Omental fat pad (tissue), 4 donors: ENCODE data around the gene FHOD3. TPM values are rescaled to one million over a fixed set of nuclear protein-coding genes. Genes with fewer than 3 reads are reported as not detected.

ENCODE experiments used
- ATAC-seq: fragments of 150-250 bp; one replicate; pipeline ENCODE4 v1.9.1; 2016; ENCODE audit warnings: mild to moderate bottlenecking, moderate library complexity; ENCODE audit not compliant: low FRiP score
- DNase-seq: peaks from one replicate; pipeline ENCODE4 v3.0.0-alpha.2; 2019; ENCODE audit warnings: low spot score
- total RNA-seq, 4 donors: library from RNA; depleted of rRNA; stranded (reverse); fragments of >200 nt; gene quantifications; one replicate each; pipeline ENCODE4 v1.1.0, GENCODE V29; 2016
- TF ChIP-seq, protein P1 (sequence below), 3 donors: fragments of 450-650 bp; IDR thresholded peaks; one replicate each; pipeline ENCODE4 v1.5.1; 2016 to 2017; ENCODE audit warnings: antibody characterized with exemption in 3 of 3, mild to moderate bottlenecking in 3 of 3, moderate library complexity in 2 of 3

The FHOD3 gene
- total RNA-seq, 4 donors from 2014 or later = 0.96 to 3.8 (median 2.3) TPM

DNA sequence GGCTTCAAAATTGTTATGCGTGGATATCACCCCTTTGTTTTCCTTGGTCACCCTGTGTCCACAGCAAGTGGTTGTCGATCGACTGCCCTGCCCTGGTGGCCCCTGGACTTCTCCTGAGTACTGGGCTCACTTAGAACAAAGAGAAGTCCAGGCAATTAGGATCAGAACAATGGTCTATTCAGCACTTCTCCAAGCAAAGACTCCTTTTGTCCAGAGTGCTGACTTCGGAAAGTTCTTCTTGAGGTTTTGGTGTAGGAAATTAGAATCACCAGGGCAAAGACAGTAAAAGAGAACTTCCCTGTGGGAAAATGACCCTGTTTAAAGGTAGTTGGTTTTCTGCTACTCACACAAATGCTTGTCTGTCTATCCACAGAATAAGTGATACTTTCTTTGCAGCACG lies 173.9 kb downstream of the FHOD3 start:
- ATAC-seq = no peak
- TF ChIP-seq, protein P1, sequence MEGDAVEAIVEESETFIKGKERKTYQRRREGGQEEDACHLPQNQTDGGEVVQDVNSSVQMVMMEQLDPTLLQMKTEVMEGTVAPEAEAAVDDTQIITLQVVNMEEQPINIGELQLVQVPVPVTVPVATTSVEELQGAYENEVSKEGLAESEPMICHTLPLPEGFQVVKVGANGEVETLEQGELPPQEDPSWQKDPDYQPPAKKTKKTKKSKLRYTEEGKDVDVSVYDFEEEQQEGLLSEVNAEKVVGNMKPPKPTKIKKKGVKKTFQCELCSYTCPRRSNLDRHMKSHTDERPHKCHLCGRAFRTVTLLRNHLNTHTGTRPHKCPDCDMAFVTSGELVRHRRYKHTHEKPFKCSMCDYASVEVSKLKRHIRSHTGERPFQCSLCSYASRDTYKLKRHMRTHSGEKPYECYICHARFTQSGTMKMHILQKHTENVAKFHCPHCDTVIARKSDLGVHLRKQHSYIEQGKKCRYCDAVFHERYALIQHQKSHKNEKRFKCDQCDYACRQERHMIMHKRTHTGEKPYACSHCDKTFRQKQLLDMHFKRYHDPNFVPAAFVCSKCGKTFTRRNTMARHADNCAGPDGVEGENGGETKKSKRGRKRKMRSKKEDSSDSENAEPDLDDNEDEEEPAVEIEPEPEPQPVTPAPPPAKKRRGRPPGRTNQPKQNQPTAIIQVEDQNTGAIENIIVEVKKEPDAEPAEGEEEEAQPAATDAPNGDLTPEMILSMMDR (IDR thresholded peaks at IDR 0.05) = no peak
- no peak for DNase-seq

DNA sequence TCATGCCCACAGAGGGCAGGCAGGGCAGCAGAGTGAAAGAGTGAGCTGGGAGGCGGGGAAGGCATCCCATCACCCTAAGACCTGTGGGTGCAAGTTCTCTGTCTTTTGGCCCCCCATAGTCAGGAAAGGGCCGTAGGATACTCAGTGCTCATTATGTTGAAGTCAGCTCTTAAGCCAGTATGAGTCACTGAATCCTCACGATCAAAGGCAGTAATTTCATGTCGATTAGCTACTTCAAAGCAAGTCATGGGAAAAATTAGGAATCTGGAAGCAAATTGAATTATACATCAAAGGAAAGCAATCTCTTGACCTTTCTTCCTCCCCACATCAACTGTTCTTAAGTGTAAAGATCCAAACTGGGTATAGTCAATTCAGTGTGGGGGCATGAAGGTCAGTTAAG lies 178.9 kb downstream of the FHOD3 start:
- DNase-seq = no peak
- ATAC-seq = no peak
- TF ChIP-seq, protein P1 (IDR thresholded peaks at IDR 0.05) = no peak

DNA sequence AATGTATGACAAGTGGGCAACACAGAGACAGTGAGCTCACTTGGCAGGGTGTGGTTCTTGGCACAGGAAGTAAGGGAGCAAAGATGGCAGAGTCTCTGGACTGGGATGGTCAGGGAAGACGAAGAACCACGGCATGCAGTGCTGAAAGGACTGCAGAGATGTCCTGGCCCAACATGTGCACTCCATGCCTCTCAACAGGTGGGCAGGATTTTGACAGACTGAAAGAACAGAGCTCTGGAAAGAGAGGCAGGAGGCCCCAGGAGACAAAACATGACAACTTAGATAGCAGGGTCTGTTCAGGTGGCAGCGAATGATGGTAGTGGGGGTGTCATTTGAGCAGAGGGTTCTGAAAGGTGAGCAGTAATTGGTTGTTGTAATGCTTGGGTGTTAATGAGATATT lies 180.3 kb downstream of the FHOD3 start:
- no peak for ATAC-seq
- no peak for DNase-seq
- TF ChIP-seq, protein P1 (IDR thresholded peaks at IDR 0.05) = no peak

DNA sequence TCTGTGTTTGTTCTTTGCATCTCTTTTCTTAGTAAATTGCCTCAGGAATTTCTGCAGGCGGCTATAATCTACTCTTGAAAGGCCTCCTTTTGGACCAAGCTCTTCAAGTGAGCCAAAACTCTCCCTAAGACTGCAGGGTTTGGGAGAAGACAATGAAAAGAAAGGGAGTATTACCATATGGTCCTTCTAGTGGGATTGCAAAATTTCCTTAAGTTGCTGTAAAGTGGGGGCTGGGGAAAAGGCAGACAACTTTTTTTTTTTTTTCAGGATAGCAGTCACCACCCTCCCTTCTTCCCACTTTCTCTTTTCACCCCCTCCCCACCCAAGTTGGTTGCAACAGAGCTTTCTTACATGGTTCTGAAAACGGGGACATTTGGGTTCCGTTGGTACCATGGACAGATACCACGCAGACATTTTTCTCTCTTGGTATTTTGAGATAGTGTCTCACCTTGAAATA lies 183.7 kb downstream of the FHOD3 start:
- TF ChIP-seq, protein P1 (IDR thresholded peaks at IDR 0.05) = no peak
- DNase-seq = no peak
- ATAC-seq = no peak

DNA sequence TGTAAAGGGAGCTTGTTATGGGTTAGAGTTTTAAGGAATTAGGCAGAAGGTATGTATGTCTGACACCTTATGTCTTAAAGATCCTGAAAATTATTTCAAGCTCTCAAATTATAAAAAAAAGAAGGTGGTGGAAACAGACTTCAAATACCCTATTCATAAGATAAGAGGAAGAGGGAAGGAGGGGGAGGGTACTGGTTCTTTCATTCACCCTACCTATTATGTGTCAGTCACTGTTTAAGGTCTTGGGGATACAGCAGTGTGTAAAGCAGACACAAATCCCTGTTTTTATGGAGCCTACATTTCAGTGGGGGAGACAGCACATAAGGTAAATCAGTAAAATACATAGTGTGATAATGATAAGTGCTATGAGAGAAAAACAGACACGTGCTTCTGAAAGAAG lies 184.4 kb downstream of the FHOD3 start:
- no peak for DNase-seq
- ATAC-seq = no peak
- TF ChIP-seq, protein P1 (IDR thresholded peaks at IDR 0.05) = no peak

DNA sequence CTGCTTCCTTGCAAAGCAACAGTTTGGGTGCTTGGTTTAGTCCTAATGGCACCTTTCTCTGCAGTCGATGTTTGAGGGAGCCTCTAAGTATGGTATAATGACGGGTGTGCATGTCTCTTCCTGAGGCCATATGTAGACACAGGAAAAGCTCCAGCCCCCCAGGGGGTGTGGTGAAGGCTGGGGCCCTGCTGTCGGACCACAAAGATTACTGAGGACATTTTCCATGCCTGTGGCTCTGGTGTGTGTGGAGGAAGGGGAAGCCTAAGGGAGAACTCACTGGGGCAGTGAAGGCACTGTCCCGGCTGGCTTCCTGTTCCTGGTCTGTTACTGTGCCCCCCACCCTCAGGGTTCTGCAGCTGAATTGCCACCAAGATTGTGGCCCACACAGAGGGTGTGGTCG lies 187.1 kb downstream of the FHOD3 start:
- TF ChIP-seq, protein P1 (IDR thresholded peaks at IDR 0.05) = no peak
- ATAC-seq = no peak
- no peak for DNase-seq

DNA sequence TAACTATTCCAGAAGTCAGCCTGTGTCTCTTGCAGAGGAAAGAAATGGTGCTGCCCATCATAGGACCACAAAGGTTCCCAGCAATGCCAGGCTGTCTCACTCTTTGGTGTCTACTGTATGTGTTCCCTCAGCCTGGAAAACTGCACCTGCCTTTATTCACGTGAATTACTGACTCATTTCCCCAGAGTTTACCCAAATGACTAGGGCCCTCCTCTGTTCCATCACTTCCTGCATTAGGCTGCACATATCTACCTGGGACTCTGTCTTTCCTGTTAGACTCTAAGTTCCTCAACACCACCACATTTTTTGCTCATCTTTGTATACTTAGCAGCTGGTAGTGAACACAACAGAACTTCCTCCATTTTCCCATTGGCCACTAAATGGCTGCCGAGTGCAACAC lies 188.3 kb downstream of the FHOD3 start:
- ATAC-seq = no peak
- DNase-seq = no peak
- TF ChIP-seq, protein P1 (IDR thresholded peaks at IDR 0.05) = no peak
